NCI-H510A treated with DMSO at 0.1 percent for 48 hours (cell line): ENCODE data around the gene SLC4A7.

Experiments used
- DNase-seq: peaks from one replicate; lab custom pipeline; 2025; lab: John Stamatoyannopoulos, UW

Gene SLC4A7

GRCh38 chr3:27325419-27325818 is 158.8 kb downstream of the SLC4A7 start:
- DNase-seq, result no peak

GRCh38 chr3:27324686-27325085 is 159.5 kb downstream of the SLC4A7 start:
- DNase-seq, result no peak

- no peak for DNase-seq
These were observed 161.1 kb downstream of the SLC4A7 start for GRCh38 chr3:27323087-27323570.
